Heart right ventricle (tissue), 16 donors: ENCODE results near the gene APC2. TPM values are rescaled to one million over a fixed set of nuclear protein-coding genes. Genes with fewer than 3 reads are reported as not detected.

Experiments
- ATAC-seq, 8 donors: fragments of 200-7000 bp; cut with Tn5 transposase; one replicate each; pipeline ENCODE4 v1.9.1; 2020; ENCODE audit warnings: mild to moderate bottlenecking in 8 of 8, moderate library complexity in 8 of 8, moderate number of reproducible peaks in 1 of 8
- DNase-seq, 2 donors: peaks; one replicate each; pipeline ENCODE4 v3.0.0-alpha.2; 2020
- H3K27ac ChIP-seq, 10 donors: fragments of 200-600 bp; sonication (generic) in 2 of 10; one replicate each; pipeline versions ENCODE4 v1.5.0 to v1.8.0; 2020 to 2022; ENCODE audit warnings: mild to moderate bottlenecking in 3 of 10
- H3K27me3 ChIP-seq, 7 donors: fragments of 200-600 bp; one replicate each; pipeline ENCODE4 v1.8.0; 2021 to 2022; ENCODE audit warnings: mild to moderate bottlenecking in 2 of 7
- H3K36me3 ChIP-seq, 9 donors: fragments of 200-600 bp; sonication (generic) in 1 of 9; one replicate each; pipeline versions ENCODE4 v1.5.0 to v1.8.0; 2020 to 2022; ENCODE audit warnings: mild to moderate bottlenecking in 2 of 9
- H3K4me1 ChIP-seq, 9 donors: fragments of 200-600 bp; sonication (generic) in 1 of 9; one replicate each; pipeline versions ENCODE4 v1.5.0 to v1.8.0; 2020 to 2022; ENCODE audit warnings: mild to moderate bottlenecking in 4 of 9
- H3K4me3 ChIP-seq, 10 donors: fragments of 200-600 bp; sonication (generic) in 2 of 10; one replicate each; pipeline versions ENCODE4 v1.5.0 to v1.8.0; 2020 to 2022; ENCODE audit warnings: mild to moderate bottlenecking in 7 of 10, moderate library complexity in 2 of 10
- H3K9me3 ChIP-seq, 11 donors: fragments of 200-600 bp in 10 of 11; sonication (generic) in 2 of 11; one replicate each; pipeline versions ENCODE4 v1.5.0 to v1.8.0; 2013 to 2022; ENCODE audit warnings: mild to moderate bottlenecking in 2 of 11, control low read depth in 1 of 11, moderate library complexity in 1 of 11
- CTCF ChIP-seq, 9 donors: fragments of 200-600 bp; sonication (generic) in 2 of 9; IDR thresholded peaks; one replicate each; pipeline versions ENCODE4 v1.5.0 to v1.8.0; 2021 to 2022; ENCODE audit warnings: antibody characterized with exemption in 9 of 9, mild to moderate bottlenecking in 5 of 9, moderate library complexity in 1 of 9
- WGBS, 2 donors: extraction: QIAGEN DNeasy Blood & Tissue Kit; methylation state at CpG; one replicate each; pipeline ENCODE4 v1.1.7; 2013; ENCODE audit warnings: inconsistent platforms in 1 of 2; 5-methylcytosine and 5-hydroxymethylcytosine counted together
- intact Hi-C, 10 donors: fragments of 100-400 bp; cut with DNase I; formaldehyde crosslinking; loops; one replicate each; pipeline versions ENCODE4 v1.11.1 to v1.14.2; 2022
- polyA plus RNA-seq, 2 donors: library from polyadenylated mRNA; stranded (reverse); fragments of 200-250 nt; gene quantifications; one replicate each; pipeline ENCODE4 v1.2.3, GENCODE V29; 2013
- total RNA-seq, 10 donors: library from RNA; stranded (reverse); fragmentation: NEBNext Ultra II Directional in 3 of 10; extraction: Animal tissue kit (Norgen Biotek cat#: 25700) in 3 of 10; gene quantifications; one replicate each; pipeline versions ENCODE4 v1.2.1 to v1.2.4, GENCODE V29; 2021 to 2023
- donor health status: Arrhythmogenic right ventricular cardiomyopathy.
- donor health status: ischemic (EF 13 %, LVEDD 7.1; RV severe dilation, severe dysfunction).
- donor health status: healthy with polysubstance abuse.
- donor health status: DM: no; HTN: yes; CAD: no.
- donor health status: DM: no; HTN: no; CAD: no.
- donor health status: ischemic (EF 25% LVEDD 6.9; RV normal size, moderate dysfunction).
- donor health status: ischemic (EF 25% LVEDD 5.7; RV mildly dilated, moderate dysfunction).
- donor health status: healthy.
- donor health status: DM: yes; HTN: yes; CAD: no.
- donor health status: Ischemic cardiomyopathy.
- donor health status: ischemic (EF 35%, LVEDD 5.7; RV mildly dilated, moderate dysfunction).
- donor health status: nonischemic (EF 11% LVEDD 7.7; RV severe dilation, severe dysfunction).
- donor health status: DM: yes; HTN: yes; CAD: no.
- donor health status: PGD.
- donor health status: ischemic (EF 29% LVEDD 5.4; RV normal size, mild dysfunction).
- donor health status: nonischemic (EF 23%, LVEDD 6.1; RV moderate dilation, normal function).

The APC2 gene
- total and polyA plus RNA-seq, 12 donors = 0.02 to 0.23 (median 0.09) TPM; not detected in 1

GRCh38 chr19:1505991-1506881 lies 56.3 kb downstream of the APC2 start:
- DNase-seq = no peak
- H3K27ac ChIP-seq = no peak overlapping the region
- peaks cover 0 to 6% (median 0%) of the 10 kb centered on the region in 11 donors for H3K9me3 ChIP-seq
- H3K27me3 ChIP-seq = peaks cover 0 to 48% (median 17%) of the 10 kb centered on the region in 7 donors
- ATAC-seq = peak in 1 of 8 donors; percentile 2
- peaks cover 0 to 13% (median 0%) of the 10 kb centered on the region in 9 donors for H3K36me3 ChIP-seq
- WGBS, 2 donors = 90 to 91% methylated on average over 45 of the region's 45 CpGs
- TF ChIP-seq CTCF (IDR thresholded peaks at IDR 0.05) = no peak
- no peak overlapping the region for H3K4me3 ChIP-seq
- intact Hi-C loops = loop anchor here in 2 of 10 donors (2.0 to 10.0 kb wide), 2 partner anchors 15 to 231 kb away; partner anchors contain the start of genes FAM174C (in 1 of the 2), PCSK4 (in 1 of the 2) and REEP6 (in 1 of the 2)
- peaks cover 0 to 51% (median 17%) of the 10 kb centered on the region in 9 donors for H3K4me1 ChIP-seq

GRCh38 chr19:1507192-1507660 lies 57.3 kb downstream of the APC2 start:
- Histone ChIP-seq H3K4me1 (peaks cover 4 to 60% (median 24%) of the 10 kb centered on the region in 9 donors), H3K4me3 (peak overlapping the region in 8 of 10 donors; percentile 22 to 52 (median 44)), H3K9me3 (peaks cover 0 to 6% (median 0%) of the 10 kb centered on the region in 11 donors), H3K36me3 (peaks cover 0 to 13% (median 0%) of the 10 kb centered on the region in 9 donors), H3K27me3 (peaks cover 0 to 50% (median 15%) of the 10 kb centered on the region in 7 donors), H3K27ac (peak overlapping the region in 8 of 10 donors; percentile 72 to 88 (median 78))
- intact Hi-C loops = loop anchor here in 2 of 10 donors (2.0 to 10.0 kb wide), 2 partner anchors 16 to 232 kb away; partner anchors contain the start of genes FAM174C (in 1 of the 2), PCSK4 (in 1 of the 2) and REEP6 (in 1 of the 2)
- WGBS, 2 donors = 63 to 69% methylated on average over 23 of the region's 23 CpGs
- peak in 1 of 8 donors; percentile 1 for ATAC-seq
- no peak for DNase-seq
- no peak for TF ChIP-seq CTCF (IDR thresholded peaks at IDR 0.05)

- peaks cover 0 to 6% (median 0%) of the 10 kb centered on the region in 11 donors for H3K9me3 ChIP-seq
- peaks cover 0 to 13% (median 0%) of the 10 kb centered on the region in 9 donors for H3K36me3 ChIP-seq
- H3K4me1 ChIP-seq = peaks cover 4 to 62% (median 28%) of the 10 kb centered on the region in 9 donors
- intact Hi-C loops = loop anchor here in 2 of 10 donors (2.0 to 10.0 kb wide), 2 partner anchors 17 to 233 kb away; partner anchors contain the start of genes FAM174C (in 1 of the 2), PCSK4 (in 1 of the 2) and REEP6 (in 1 of the 2)
- no peak for TF ChIP-seq CTCF (IDR thresholded peaks at IDR 0.05)
- H3K27me3 ChIP-seq = peaks cover 0 to 49% (median 13%) of the 10 kb centered on the region in 7 donors
- ATAC-seq (peak; percentile 84 to 96 (median 91)), DNase-seq (peak; percentile 88 to 95)
- peak overlapping the region; percentile 69 to 88 (median 76) for H3K27ac ChIP-seq
- H3K4me3 ChIP-seq = peak overlapping the region in 9 of 10 donors; percentile 22 to 52 (median 42)
- WGBS, 2 donors = 1% methylated on average over 41 to 46 of the region's 46 CpGs
Measured at GRCh38 chr19:1507763-1508506, 58.0 kb downstream of the APC2 start.
